Esophagus squamous epithelium (tissue), 4 donors: ENCODE results near the gene DPH6.

Experiments used
- POLR2A ChIP-seq, 4 donors: fragments of 450-650 bp; IDR thresholded peaks; one replicate each; pipeline ENCODE4 v1.6.1; 2017; ENCODE audit warnings: antibody characterized with exemption in 4 of 4, mild to moderate bottlenecking in 4 of 4, moderate library complexity in 3 of 4
- TF ChIP-seq, protein P1 (sequence below), 6 experiments: fragments of 450-650 bp in 4 of 6; fragments of 200-600 bp in 2 of 6; sonication (generic) in 2 of 6; IDR thresholded peaks; one replicate each; pipeline ENCODE4 v1.5.1; 2016 to 2019; ENCODE audit warnings: antibody characterized with exemption in 6 of 6, mild to moderate bottlenecking in 4 of 6, moderate library complexity in 4 of 6

DNA sequence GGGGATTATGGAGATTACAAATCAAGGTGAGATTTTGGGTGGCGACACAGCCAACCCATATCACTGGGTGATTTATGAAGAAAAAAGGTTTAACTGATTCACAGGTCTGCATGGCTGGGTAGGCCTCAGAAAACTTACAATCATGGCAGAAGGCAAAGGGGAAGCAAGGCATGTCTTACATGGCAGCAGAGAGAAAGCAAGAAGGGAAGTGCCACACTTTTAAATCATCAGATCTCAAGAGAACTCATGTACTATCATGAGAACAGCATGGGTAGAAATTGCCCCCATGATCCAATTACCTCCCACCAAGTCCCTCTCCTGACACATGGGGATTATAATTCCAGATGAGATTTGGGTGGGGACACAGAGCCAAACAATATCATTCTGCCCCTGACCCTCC is 59.7 kb downstream of the DPH6 start:
- TF ChIP-seq, protein P1, sequence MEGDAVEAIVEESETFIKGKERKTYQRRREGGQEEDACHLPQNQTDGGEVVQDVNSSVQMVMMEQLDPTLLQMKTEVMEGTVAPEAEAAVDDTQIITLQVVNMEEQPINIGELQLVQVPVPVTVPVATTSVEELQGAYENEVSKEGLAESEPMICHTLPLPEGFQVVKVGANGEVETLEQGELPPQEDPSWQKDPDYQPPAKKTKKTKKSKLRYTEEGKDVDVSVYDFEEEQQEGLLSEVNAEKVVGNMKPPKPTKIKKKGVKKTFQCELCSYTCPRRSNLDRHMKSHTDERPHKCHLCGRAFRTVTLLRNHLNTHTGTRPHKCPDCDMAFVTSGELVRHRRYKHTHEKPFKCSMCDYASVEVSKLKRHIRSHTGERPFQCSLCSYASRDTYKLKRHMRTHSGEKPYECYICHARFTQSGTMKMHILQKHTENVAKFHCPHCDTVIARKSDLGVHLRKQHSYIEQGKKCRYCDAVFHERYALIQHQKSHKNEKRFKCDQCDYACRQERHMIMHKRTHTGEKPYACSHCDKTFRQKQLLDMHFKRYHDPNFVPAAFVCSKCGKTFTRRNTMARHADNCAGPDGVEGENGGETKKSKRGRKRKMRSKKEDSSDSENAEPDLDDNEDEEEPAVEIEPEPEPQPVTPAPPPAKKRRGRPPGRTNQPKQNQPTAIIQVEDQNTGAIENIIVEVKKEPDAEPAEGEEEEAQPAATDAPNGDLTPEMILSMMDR (IDR thresholded peaks at IDR 0.05) = no peak
- TF ChIP-seq POLR2A (IDR thresholded peaks at IDR 0.05) = no peak
